Activated T-helper 1 cell treated with anti-CD3 and anti-CD28 coated beads, Interleukin-2, amount 50 U/mL, for 16 hours (primary cell): ENCODE results near the gene UBTF.

Source experiments
- DNase-seq, 2 donors: peaks; one replicate each; pipeline ENCODE4 v3.0.0-alpha.2; 2020; ENCODE audit warnings: low read depth in 1 of 2, low spot score in 1 of 2

The UBTF gene

DNA sequence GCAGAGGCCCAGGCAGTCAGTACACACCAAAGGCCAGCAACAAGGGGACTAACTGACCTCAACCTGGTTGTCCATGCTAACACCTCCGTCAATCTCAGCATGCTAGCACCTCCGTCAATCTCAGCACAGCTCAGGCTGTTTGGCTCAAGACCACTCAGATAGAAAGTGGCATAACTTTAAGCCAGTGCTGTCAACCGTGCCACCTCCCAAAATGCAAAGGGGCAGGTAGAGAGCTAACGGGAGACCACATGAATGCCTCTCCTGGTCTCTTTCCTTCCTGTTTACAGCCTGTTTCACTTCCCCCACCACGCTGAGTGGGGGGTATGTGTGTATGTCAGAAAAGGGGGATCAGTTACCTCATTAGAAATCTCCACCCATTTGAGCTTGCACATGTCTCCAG lies 3.3 kb downstream of the UBTF start:
- DNase-seq, result no peak

DNA sequence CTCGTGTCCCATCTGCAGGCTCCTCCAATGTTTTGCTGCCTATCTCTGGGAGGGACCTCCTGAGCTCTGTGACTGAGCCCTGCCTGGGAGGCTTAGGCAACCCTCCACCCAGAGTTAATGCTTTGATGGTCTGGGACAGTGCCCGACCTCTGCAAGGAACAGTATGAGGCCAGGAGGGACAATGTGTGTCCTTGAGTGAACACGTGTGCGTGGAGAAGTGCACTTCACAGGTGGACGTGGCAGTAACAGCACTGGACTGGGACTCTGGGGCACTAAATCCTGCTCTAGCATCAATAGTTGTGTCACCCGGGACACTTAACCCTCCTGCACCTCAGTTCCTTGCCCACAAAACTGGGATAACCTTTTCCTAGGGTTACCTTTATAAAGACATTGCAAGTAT lies 4.6 kb downstream of the UBTF start:
- no peak for DNase-seq

DNA sequence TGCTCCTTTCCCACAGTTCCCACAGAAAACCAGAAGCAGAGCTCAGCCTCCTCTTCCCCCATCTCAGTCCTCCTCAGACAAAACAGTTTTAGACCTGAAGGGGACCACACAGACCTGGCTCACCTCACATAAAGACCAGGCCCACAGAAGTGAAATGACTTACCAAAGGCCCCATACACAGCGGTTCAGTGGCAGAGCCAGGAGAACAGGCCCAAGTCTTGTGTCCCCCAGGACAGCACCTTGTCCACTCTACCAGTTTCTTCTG lies 5.3 kb downstream of the UBTF start:
- no peak for DNase-seq

DNA sequence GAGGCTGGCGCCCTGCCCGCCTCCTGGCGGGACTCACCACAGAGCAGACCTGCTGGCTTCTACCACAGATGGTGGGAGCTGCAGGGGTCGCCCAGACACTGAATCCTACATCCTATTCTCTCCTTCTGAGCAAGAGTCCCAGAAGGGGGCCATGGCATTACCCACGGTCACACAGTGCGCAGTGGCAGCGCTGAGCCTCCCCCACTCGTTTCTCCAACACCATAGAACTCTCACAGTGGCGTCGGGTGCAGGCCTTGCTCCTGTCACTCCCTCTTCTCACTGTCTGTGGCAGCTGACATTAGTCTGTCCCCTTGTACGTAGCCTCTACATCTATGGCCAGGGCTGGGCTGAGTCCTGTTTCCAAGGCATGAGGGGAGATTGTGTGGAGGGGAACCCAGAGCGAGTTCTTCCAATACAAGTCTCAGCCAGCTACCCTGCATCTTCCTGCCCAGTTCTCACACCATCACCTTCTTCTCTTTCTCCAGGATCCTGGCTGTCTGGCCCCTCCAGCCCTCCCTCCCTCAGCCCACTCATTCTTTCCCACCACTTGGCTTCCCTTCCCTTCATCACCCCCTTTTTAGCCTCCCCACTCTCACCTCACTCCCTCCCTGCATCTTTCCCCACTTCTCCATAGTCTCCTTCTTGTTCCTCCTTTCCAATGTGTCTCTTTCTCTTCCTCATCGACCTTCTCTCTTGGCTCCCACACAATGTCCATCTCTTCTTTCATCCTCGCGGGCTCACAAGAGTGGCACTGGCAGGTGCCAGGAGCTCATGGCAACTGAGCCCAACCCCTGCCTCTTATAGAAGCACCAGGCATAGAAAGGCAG lies 5.9 kb downstream of the UBTF start:
- no peak for DNase-seq

DNA sequence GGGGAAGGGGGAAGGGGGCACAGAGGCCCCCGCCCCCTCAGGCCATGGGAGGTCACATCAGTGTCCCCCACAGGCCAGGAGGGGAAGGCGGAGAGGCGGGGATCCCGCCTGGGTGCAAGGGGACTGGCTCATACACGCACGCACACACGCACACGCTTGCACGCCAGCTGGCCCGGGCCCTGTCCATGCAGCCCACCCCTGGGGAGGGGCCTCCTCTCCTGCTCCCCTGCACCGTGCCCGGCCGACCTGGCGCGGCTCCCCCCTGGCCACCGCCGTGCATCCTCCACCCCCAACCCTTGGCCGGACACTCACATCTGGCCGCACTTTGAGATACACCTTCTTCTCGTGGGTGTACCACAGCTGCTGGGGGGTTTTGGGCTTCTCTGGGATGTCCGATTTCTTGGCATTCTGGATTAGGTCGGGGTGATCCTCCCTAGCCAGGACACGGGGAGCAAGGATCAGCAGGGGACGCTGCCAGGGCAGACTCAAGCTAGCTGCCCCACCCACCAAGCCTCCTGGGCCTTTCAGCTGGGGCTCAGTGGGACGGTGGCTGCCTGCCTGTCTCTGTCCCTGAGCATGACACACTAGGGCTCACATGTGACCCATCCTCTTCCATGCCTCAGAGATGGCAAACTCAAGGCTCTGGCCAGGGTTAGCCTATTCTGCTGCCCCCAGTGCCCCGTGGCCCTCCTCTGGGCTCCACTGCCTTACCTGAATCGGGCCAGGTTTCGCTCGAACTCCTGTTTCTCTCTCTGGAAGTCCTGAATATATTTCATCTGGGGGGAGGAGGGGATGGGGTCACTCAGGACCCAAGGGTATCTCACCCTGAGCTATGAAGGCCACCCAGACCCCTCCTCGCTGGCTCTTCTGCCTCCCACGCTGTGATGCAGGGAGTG lies 6.7 kb downstream of the UBTF start:
- no peak for DNase-seq

DNA sequence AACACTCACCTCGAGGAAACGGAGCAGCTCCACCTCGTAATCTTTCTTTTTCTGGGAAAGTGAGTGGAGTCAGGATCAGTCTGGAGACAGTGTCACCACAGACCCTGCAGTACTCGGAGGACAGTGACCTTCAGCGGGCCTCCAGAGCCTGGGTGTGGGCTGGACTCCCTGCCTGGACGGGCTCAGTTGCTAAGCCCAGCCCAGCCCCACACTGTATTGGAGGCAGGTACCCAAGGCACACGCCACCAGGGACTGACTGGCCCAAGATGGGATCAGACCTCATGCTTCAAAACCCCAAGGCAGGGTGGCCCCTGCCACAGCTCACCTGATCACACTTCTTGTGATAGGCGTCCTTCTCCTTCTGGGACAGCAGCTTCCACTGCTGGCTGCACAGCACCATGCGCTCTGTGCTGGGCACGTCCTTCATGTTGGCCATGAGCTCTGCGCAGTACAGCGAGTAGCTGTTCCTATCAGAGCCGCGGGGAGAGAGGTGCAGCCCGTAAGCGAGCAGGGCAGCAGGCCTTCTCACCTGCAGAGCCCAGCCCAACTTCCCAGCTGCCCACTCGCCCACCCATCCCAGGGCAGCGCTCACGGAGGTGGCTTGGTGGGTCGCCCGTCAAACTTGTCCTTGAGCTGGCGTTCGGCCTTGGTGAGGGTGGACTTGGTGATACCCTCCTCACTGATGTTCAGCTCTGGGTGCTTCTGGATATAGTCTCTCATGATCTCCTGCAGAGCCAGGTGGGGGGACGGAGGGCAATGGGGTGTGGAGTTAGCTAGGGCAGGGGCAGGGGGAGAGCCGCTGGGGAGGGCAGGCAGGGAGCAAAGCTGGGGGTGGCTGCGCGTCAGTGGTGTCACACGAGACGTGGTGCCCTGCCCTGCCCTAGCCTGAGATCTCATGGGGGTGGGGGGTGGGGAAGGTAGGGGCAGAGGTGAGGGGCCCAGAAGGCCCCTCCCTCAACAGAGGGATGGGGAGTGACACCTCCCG lies 7.9 kb downstream of the UBTF start:
- no peak for DNase-seq

DNA sequence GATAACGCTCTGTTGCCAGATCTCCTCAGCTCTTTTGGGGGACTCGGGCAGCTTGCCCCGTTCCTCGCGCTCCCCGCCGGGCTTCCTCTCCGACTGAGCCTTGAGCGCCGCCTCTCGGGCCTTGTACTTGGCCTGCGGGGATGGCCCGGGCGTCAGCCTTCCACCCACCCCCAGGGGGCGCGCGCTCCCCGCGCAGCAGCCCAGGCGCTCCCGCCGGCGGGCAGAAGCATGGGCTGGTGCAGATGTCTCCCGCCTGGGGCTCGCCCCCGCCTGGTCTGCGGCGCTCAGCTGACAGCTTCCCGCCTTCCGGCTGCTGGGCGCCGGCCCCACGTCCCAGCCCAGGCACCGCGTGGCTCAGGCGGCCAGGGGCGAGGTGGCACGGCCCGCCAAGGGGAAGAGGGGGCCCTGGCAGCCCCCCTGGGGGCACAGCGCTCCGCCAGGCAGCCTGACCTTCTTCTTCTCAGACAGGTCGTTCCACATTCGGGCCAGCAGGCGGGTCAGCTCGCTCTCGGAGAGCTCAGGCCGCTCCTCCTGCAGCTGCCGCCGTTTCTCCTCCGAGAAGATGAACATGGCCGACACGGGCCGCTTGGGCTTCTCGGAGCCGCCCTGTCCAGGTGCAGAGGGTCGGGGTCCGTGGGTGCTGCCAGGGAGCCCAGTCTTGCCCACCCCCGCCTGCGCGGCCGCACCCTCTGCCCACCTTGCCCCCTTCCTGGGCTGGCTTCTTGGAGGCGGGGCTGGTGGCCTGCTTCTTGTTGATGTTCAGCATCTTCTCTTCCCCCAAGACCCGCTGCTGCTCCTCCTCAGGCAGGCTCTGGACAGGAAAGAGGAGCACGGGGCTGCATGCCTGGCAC lies 8.9 kb downstream of the UBTF start:
- peak; percentile 81 to 88 for DNase-seq

DNA sequence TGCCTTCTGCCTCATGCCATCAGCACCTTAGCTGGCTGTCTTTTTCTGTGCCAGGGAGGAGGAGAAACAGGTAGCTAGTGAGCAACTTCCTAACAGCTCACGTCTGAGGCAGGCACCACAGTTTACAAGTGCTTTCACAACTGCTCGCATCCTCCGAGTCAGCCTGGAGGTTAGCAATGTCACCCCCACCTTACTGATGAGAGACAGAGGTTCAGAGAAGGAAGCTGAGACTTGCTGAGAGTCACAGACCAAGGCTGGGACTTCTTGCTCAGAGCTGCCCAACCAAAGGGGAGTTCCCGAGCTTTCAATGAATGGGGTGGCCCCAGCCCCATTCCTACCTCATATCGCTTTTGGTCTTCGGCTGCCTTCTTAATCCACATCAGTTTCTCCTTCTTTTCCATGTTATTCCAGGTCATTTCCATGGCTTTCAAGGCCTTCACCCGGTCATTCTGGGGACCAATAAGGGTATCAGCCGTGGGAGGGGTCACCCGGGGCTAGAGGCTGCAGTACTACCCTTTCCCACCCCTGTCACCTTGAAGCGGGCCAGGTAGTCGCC lies 9.6 kb downstream of the UBTF start:
- no peak for DNase-seq

DNA sequence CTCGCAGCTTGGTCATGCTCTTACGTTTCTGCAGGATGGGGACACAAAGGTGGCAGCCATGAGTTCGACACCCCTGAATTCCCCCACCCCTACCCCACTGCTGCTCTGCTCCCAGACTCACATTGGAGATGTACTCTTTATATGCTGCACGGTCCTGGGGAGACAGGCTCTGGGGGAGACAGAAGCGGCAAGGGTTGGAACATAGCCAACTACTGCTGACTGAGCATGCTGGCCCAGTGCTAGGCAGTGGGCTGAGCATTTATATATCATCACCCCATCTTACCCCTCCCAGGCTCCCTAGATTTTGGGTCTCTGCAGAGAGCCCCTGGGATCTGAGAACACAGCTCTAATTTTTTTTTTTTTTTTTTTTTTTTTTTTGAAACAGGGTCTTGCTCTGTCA lies 11.7 kb downstream of the UBTF start:
- DNase-seq, result no peak

DNA sequence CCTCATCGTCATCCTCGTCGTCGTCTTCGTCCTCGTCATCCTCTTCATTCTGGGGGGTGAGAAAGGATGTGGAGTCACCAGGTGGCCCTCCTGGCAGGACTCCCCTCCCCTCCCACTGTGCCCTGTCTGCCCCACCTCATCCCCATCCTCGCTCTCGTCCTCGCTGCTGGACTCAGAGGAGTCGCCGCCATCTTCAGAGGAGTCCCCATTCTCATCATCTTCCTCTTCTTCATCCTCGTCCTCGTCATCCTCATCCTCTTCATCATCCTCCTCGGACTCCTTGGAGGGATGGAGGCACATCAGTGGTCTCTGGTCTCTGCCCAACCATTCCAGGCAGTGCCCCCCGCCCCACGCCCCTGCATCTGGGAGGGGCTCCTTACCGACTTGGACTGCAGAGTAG lies 12.2 kb downstream of the UBTF start:
- DNase-seq, result no peak

DNA sequence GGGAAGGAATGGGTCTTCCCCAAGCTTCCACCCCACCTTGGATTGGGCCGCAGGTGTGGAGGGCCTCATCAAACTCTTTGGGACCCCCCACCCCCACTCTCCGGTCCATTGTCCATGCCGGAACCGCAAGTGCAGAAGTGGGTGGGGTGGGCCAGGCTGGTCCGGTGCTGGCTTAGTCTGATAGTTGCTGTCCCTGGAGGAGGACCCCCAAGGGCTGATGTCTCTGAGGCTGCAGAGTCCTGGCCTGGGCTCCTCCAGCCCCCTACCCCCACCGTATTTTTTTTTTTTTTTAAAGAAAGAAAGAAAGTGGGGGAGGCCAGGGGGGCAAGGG lies 12.7 kb downstream of the UBTF start:
- no peak for DNase-seq

DNA sequence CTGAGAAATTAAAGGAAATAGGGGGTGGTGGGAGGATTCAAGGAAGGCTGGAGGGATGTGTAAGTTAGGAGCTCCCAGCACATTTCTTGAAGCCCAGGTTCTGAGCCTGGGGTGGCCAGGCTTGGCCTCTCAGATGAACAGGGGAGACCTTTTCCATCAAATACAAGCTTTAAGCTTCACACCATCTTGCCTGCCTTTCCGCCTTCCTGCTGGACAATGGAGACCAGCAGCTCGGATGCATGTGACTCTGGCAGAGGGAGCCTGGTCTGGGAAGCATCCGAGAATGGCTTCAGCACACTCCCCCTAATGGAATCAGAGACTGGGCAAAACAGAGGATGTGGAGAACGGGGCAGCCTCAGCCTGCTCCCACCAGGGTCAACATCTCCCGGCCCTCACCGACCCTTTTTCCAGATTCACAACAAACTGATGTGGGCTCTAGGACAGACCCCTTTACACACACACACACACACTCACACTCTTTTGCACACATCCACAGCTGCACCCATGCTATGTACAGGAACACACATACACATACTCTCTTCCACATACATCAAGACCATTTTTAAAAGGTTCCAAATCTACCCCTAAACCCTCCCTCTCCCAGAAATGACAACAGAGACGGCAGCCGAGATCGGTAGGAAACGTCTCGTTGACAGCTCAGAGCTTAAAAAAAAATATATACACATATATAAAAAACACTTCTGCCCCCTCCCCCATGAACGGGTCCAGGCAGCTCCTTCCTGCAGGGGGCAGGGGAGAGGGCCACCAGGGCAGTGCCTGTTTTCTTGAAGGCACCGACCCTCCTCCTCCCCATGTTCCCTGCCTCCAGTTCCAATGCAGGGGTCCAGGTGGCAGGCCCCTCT lies 13.3 kb downstream of the UBTF start:
- DNase-seq, result no peak

DNA sequence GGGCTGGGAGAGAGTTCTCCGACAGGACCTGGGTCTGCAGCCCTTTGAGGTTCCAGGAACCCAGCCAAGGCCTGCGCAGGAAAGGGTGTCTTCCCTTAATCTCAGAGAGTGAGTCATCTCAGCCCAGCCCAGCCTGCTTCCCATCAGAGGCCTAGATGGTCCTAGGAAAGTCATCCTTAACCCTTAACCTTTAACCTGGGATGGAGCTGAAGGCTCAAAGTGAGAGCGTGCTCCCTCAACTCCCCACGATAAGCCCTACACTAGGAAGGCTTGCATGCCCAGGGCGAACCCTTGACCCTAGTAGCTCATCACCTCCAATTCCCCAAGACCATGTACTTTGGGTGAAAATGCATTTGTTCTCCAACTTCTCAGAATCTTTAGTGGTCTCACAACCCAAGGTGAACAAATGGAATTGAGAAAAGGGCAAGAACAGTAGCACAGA lies 15.0 kb downstream of the UBTF start:
- no peak for DNase-seq

DNA sequence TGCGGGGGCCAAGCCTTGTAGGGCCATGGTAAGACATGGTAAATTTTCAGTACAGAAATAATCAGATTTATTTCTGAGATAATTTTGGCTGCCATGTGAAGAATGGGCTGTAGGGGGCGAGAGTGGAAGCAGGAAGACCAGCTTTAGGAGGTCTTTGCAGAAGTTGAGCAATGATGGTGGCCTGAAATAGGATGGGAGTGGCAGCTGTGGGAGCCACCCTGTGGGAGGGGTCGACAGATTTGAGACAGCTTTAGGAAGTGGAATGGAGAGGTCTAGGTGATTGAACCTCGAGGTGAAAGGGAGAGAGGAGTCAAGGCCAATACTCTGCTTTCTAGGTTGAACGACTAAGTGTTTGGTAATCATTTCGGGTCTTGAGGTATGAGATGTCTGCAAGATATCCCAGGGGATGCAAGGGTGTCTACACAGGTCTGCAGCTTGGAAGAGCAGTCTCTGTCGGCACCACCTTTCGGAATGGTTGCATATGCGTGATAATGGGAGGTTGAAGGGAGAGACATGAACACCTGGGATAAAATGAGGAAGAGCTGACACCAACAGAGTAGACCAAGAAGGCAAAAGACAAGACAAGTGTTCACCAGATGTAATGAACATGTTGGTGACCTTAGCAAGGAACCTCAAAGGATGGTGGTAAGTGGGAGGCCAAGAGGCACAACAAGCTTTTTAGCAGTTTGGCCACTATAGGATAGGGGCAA lies 15.6 kb downstream of the UBTF start:
- no peak for DNase-seq

DNA sequence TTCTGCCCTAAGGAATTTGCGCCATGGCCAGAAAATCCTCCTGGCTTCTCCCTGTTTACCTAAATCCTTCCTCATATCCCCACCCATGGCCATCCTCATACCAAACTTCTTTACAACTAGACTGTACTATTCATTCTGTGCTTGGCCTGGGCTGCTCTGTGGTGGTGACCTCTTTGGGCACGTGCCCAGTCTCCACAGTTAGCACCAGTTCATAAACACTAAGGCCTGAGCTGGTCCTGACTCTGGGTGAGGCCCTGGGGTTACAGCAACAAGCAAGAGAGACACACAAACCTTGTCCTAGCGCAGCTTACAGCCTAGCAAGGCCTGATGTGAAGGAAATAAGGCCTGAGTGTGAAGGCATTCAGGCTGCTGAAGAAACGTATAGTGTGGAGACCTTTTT lies 16.7 kb downstream of the UBTF start:
- DNase-seq, result no peak

DNA sequence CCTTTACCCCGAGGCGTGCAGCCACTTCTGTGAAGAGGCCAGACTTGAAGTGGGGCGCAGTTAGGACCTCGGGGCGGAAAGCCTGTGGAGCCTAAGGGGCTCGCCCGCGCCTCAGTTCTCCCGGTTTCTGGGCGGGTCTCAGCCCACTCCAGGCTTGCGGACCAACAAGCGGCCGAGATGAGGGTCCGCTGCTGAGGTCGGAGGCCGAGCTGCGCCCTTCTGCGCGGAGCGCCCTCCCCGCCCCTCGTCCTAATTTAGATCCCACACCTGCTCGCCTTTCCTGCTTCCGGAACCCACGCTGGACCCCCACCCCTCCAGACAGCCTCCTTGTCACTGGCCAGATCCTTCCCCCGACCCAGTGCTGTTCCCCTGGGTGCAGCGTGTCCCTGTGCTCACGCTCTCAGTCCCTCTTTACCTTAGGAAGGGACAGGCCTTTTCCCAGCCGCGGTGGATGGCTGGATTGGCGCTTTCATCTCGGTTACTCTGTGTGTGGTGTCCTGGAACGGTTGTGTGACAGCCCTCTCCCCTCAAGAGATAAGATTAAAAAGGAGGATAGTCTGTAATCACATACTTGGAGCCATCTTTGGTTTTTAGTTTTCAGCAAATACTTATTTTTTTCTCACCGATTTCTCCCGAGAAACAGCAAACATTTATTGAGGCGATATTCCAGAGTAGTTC lies 18.9 kb downstream of the UBTF start:
- DNase-seq, result no peak

DNA sequence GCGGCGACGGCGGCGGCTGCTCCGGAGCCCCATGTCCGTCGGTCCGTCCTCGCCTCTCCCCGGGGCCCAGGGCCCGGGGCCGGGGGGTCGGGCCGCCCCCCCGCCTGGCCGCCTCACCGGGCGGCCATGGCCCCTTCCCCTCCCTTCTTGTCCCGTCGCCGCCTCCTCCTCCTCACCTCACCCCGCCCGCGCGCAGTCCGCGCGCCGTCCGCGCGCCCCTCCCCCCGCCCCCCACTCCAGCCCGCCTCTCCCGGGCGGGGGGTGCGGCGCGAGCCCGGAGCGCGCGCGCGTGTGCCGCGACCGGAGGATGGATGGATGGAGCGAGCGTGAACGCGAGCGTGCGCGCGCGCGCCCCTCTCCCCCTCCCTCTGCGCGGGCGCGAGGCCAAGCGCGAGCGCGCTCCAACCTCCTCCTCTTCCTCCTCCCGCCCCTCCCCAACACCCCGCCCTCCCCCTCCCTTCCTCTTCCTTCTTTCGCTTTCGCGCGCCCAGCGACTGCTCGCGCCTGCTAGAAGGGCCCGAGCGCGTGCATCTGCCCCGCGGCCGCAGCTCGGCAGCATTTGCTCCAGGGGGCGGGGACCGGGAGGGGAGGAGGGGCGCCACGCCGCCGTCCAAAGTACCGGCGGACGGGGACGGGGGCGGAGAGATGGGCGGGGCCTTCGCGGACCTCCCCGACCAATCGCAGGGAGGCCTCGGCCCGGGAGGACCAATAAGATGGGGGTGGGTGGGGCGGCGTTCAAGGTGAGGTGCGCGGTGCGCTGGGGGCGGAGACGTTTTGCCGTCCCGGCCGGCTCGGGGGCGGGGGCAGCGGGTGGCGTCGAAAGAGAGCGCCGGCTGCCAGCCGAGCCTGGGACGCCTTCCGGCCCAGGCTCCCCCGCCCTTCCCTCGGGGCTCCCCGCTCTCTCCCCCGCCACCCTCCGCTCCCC lies 19.7 kb downstream of the UBTF start, which contains the start of gene ATXN7L3:
Gene ATXN7L3 (minus strand): TSS at position 332 of the 925 bp plus-strand sequence. CDS start 1,814 bp downstream, outside the sequence.
- peak; percentile 99 to 100 for DNase-seq
